SK-N-SH (cell line): ENCODE measurements around the gene SEMA4D. TPM values are rescaled to one million over a fixed set of nuclear protein-coding genes. Genes with fewer than 3 reads are reported as not detected.

Source experiments
- CTCF ChIA-PET: fragments of 300-600, 350-600 bp; formaldehyde crosslinking; extraction: SDS; loops from one replicate; lab custom pipeline; 2021; lab: Yijun Ruan, JAX
- POLR2A ChIA-PET: fragments of 350-600 bp; sonication (Branson Sonifier 250); formaldehyde crosslinking; extraction: SDS; loops from one replicate; lab custom pipeline; 2020; ENCODE audit warnings: antibody characterized with exemption, inconsistent platforms; lab: Yijun Ruan, JAX
- DNase-seq: peaks from one replicate; pipeline ENCODE4 v3.0.0; 2012
- H2AFZ ChIP-seq: fragments of 200-600 bp; sonication (generic); 2 replicates; pipeline ENCODE4 v1.8.1; 2016; ENCODE audit warnings: antibody characterized with exemption, mild to moderate bottlenecking, low read depth
- H3F3A ChIP-seq: fragments of 200-600 bp; sonication (generic); replicated peaks from 2 replicates; pipeline ENCODE3; 2016; ENCODE audit warnings: antibody characterized with exemption, mild to moderate bottlenecking; ENCODE audit not compliant: insufficient read depth
- H3K27ac ChIP-seq, 2 experiments: fragments of 200-500 bp in 1 of 2; fragments of 200-600 bp in 1 of 2; sonication (Bioruptor generic) in 1 of 2; sonication (generic), shearing (Covaris generic) in 1 of 2; 2 replicates each; pipeline versions ENCODE4 v1.5.1 to v1.6.1; 2014 to 2016; ENCODE audit warnings: low read depth in 2 of 2, inconsistent platforms in 1 of 2, low read length in 1 of 2, mild to moderate bottlenecking in 1 of 2, mixed read lengths in 1 of 2
- H3K27me3 ChIP-seq: fragments of 200-600 bp; sonication (generic), shearing (Covaris generic); 2 replicates; pipeline ENCODE4 v1.6.1; 2016; ENCODE audit warnings: mixed run types; ENCODE audit not compliant: insufficient read depth
- H3K36me3 ChIP-seq, 2 experiments: fragments of 200-500 bp in 1 of 2; fragments of 200-600 bp in 1 of 2; sonication (Bioruptor generic) in 1 of 2; sonication (generic) in 1 of 2; replicated peaks in 1 of 2; 2 replicates each; pipeline versions ENCODE3 to v1.5.1; 2014 to 2016; ENCODE audit warnings: low read length in 1 of 2, mild to moderate bottlenecking in 1 of 2; ENCODE audit not compliant: insufficient read depth in 2 of 2, control insufficient read depth in 1 of 2
- H3K4me1 ChIP-seq, 2 experiments: fragments of 200-500 bp in 1 of 2; fragments of 200-600 bp in 1 of 2; sonication (Bioruptor generic) in 1 of 2; sonication (generic), shearing (Covaris generic) in 1 of 2; 2 replicates each; pipeline versions ENCODE4 v1.5.1 to v1.6.1; 2014 to 2016; ENCODE audit warnings: low read depth in 1 of 2, low read length in 1 of 2, mixed run types in 1 of 2; ENCODE audit not compliant: insufficient read depth in 2 of 2, control insufficient read depth in 1 of 2
- H3K4me2 ChIP-seq: fragments of 200-600 bp; sonication (generic), shearing (Covaris generic); 2 replicates; pipeline ENCODE4 v1.6.1; 2017; ENCODE audit warnings: mixed run types
- H3K4me3 ChIP-seq, 2 experiments: fragments of 200-500 bp in 1 of 2; fragments of 200-600 bp in 1 of 2; sonication (Bioruptor generic) in 1 of 2; sonication (generic), shearing (Covaris generic) in 1 of 2; 2 replicates each; pipeline versions ENCODE4 v1.5.1 to v1.8.1; 2014 to 2016; ENCODE audit warnings: low read depth in 2 of 2, inconsistent platforms in 1 of 2, low read length in 1 of 2, mild to moderate bottlenecking in 1 of 2, mixed read lengths in 1 of 2, moderate library complexity in 1 of 2
- H3K79me2 ChIP-seq: fragments of 200-600 bp; sonication (generic); 2 replicates; pipeline ENCODE4 v1.8.1; 2017; ENCODE audit warnings: mild to moderate bottlenecking; ENCODE audit not compliant: insufficient read depth
- H3K9ac ChIP-seq: fragments of 200-600 bp; sonication (generic); 2 replicates; pipeline ENCODE4 v1.6.1; 2017; ENCODE audit warnings: mixed run types
- H3K9me2 ChIP-seq: fragments of 200-600 bp; sonication (generic); 2 replicates; pipeline ENCODE4 v1.6.1; 2017; ENCODE audit warnings: mixed run types
- H3K9me3 ChIP-seq: fragments of 200-600 bp; sonication (generic); 2 replicates; pipeline ENCODE4 v1.6.1; 2017; ENCODE audit warnings: mixed run types, mild to moderate bottlenecking, moderate library complexity
- H4K20me1 ChIP-seq: fragments of 200-600 bp; sonication (generic); 2 replicates; pipeline ENCODE4 v1.6.1; 2017; ENCODE audit warnings: mild to moderate bottlenecking, mixed run types; ENCODE audit not compliant: insufficient read depth
- EP300 ChIP-seq, 2 experiments: IDR thresholded peaks; 2 replicates each; pipeline versions ENCODE4 v1.4.0 to v1.6.1; 2012; ENCODE audit warnings: borderline replicate concordance in 1 of 2, low read depth in 1 of 2, low read length in 1 of 2
- FOXM1 ChIP-seq: IDR thresholded peaks from 2 replicates; pipeline ENCODE4 v1.4.0; 2012; ENCODE audit warnings: low read depth, mild to moderate bottlenecking
- RAD21 ChIP-seq: IDR thresholded peaks from 2 replicates; pipeline ENCODE4 v1.6.1; 2012; ENCODE audit warnings: mild to moderate bottlenecking, low read length
- RCOR1 ChIP-seq: fragments of 150-350 bp; IDR thresholded peaks from 2 replicates; pipeline ENCODE4 v1.6.1; 2017; ENCODE audit warnings: antibody characterized with exemption, low read length
- RXRA ChIP-seq: IDR thresholded peaks from 2 replicates; pipeline ENCODE4 v1.4.0; 2012; ENCODE audit warnings: low read depth, mild to moderate bottlenecking, borderline replicate concordance
- SMC3 ChIP-seq: IDR thresholded peaks from 2 replicates; pipeline ENCODE4 v1.6.1; 2012; ENCODE audit warnings: low read depth, low read length, improper control_type of control experiment
- WGBS: methylation state at CpG from one replicate; pipeline ENCODE4 v1.1.6; 2017; ENCODE audit warnings: low lambda C conversion rate; 5-methylcytosine and 5-hydroxymethylcytosine counted together
- polyA plus RNA-seq, 3 experiments: library from polyadenylated mRNA; depleted of rRNA; stranded (reverse); fragments of >200 nt; gene quantifications; 2 replicates each; pipeline ENCODE4 v1.2.3, GENCODE V29; 2012
- TF ChIP-seq, protein P1 (sequence below): IDR thresholded peaks from 2 replicates; pipeline ENCODE4 v1.4.0; 2012; ENCODE audit warnings: low read depth
- TF ChIP-seq, protein P2 (sequence below): IDR thresholded peaks from 2 replicates; pipeline ENCODE4; 2012

Gene SEMA4D
- polyA plus RNA-seq, 1 of the 3 experiments (the other 2 are of a cell fraction), result 4.8 TPM

DNA sequence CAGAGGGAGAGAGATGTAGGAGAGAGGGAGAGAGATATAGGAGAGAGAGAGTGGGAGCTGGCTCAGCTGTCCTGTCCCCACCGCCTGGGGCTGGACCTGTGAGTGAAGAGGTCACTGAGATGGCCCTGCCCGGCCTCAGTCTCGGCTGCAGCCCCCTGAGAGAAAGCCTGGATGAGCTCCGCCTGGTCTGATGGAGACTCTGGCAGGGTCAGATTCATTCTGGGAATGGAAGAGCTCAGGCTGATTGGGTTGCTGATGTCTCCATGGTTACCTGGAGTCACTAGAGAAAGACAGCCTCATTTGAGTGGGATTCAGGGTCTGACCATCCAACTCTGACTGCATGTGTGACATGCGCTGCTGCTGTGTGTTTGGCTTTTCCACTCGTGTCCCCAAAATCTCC, 27.1 kb upstream of the SEMA4D start (continued):
- TF ChIP-seq, protein P1, sequence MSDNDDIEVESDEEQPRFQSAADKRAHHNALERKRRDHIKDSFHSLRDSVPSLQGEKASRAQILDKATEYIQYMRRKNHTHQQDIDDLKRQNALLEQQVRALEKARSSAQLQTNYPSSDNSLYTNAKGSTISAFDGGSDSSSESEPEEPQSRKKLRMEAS, result no peak
- TF ChIP-seq EP300 (IDR thresholded peaks at IDR 0.05; ENCODE audit: borderline replicate concordance in 1 of 2, low read depth in 1 of 2, low read length in 1 of 2) (no peak), SMC3 (no peak)
- TF ChIP-seq, protein P2, sequence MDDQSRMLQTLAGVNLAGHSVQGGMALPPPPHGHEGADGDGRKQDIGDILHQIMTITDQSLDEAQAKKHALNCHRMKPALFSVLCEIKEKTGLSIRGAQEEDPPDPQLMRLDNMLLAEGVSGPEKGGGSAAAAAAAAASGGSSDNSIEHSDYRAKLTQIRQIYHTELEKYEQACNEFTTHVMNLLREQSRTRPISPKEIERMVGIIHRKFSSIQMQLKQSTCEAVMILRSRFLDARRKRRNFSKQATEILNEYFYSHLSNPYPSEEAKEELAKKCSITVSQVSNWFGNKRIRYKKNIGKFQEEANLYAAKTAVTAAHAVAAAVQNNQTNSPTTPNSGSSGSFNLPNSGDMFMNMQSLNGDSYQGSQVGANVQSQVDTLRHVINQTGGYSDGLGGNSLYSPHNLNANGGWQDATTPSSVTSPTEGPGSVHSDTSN, result no peak

DNA sequence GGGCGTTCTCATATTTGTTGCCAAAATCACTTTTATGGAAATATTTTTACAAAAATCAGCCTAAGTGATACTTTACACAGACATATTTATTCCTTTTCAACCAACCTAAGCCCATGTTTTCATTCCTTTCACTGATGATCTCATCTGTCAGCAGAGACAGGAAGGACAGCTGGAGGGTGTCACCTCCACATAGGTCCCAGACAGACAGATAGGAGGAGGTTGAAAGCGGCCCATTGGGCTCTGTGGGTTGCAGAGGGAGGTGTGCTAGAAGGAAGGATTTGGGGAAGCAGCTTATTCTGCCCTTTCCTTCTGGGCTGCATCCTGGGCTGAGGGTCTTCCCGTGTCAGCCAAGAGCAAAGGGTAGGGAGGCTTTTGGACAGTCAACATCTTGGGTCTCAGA, 26.0 kb upstream of the SEMA4D start:
- Histone ChIP-seq H4K20me1 (no peaks in the 10 kb centered on the region), H3K4me2 (no peak overlapping the region), H3K9me2 (no peaks in the 10 kb centered on the region), H3F3A (no peaks in the 10 kb centered on the region), H3K27me3 (no peaks in the 10 kb centered on the region), H2AFZ (no peak overlapping the region), H3K4me1 (no peaks in the 10 kb centered on the region; a peak in 1 of 4 replicates), H3K36me3 (no peaks in the 10 kb centered on the region), H3K9ac (no peak overlapping the region), H3K79me2 (no peaks in the 10 kb centered on the region), H3K9me3 (no peaks in the 10 kb centered on the region), H3K4me3 (no peak overlapping the region), H3K27ac (no peak overlapping the region)
- 53% methylated on average over 3 of the region's 3 CpGs for WGBS
- DNase-seq, result no peak
- TF ChIP-seq RXRA (no peak), RCOR1 (no peak)
- ChIA-PET POLR2A (no interaction called here), CTCF (interaction anchor here (1.0 kb wide), 1 partner anchor 25 kb away, joined by 3 read pairs; no protein-coding TSS in a partner anchor)

DNA sequence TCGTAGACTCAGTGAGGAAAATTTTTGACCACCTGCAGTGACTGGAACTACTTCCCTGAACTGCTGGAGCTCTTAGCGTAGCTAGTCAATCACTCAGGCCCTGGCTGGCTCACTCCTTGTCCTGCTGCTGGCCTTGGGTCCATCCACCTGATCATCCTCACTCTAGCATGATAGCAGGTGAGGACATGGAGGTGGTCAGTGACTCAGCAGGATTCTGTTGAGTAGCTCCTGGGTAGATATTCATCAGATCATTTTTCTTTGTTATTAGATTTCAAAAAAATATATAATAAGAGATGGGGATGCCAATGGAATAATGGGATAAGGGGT, 25.0 kb upstream of the SEMA4D start:
- H3K9me3 ChIP-seq, result no peaks in the 10 kb centered on the region
- H4K20me1 ChIP-seq, result no peaks in the 10 kb centered on the region
- DNase-seq, result no peak
- H3K4me2 ChIP-seq, result no peak overlapping the region
- no peaks in the 10 kb centered on the region for H3K9me2 ChIP-seq
- POLR2A ChIA-PET, result no interaction called here
- no peaks in the 10 kb centered on the region for H3K79me2 ChIP-seq
- H3K4me3 ChIP-seq, result no peak overlapping the region
- no peaks in the 10 kb centered on the region for H3K36me3 ChIP-seq
- TF ChIP-seq, protein P2, result no peak
- TF ChIP-seq, protein P1, result no peak
- no peak for TF ChIP-seq RAD21
- no peak for TF ChIP-seq FOXM1
- no peak overlapping the region for H3K9ac ChIP-seq
- no peak overlapping the region for H2AFZ ChIP-seq
- no peaks in the 10 kb centered on the region for H3F3A ChIP-seq
- CTCF ChIA-PET, result interaction anchor here (0.7 to 0.9 kb wide), 2 partner anchors 12 to 75 kb away, joined by 3 read pairs; no protein-coding TSS in a partner anchor
- 69% methylated on average over 2 of the region's 2 CpGs for WGBS
- H3K4me1 ChIP-seq, result no peaks in the 10 kb centered on the region; a peak in 1 of 4 replicates
- H3K27ac ChIP-seq, result no peak overlapping the region
- H3K27me3 ChIP-seq, result no peaks in the 10 kb centered on the region
